ENCODE results near the gene CEPT1. TPM values are rescaled to one million over a fixed set of nuclear protein-coding genes. Genes with fewer than 3 reads are reported as not detected.

Gene CEPT1
- total and polyA plus RNA-seq, 2 donors = 20.4 to 87.7 TPM

DNA sequence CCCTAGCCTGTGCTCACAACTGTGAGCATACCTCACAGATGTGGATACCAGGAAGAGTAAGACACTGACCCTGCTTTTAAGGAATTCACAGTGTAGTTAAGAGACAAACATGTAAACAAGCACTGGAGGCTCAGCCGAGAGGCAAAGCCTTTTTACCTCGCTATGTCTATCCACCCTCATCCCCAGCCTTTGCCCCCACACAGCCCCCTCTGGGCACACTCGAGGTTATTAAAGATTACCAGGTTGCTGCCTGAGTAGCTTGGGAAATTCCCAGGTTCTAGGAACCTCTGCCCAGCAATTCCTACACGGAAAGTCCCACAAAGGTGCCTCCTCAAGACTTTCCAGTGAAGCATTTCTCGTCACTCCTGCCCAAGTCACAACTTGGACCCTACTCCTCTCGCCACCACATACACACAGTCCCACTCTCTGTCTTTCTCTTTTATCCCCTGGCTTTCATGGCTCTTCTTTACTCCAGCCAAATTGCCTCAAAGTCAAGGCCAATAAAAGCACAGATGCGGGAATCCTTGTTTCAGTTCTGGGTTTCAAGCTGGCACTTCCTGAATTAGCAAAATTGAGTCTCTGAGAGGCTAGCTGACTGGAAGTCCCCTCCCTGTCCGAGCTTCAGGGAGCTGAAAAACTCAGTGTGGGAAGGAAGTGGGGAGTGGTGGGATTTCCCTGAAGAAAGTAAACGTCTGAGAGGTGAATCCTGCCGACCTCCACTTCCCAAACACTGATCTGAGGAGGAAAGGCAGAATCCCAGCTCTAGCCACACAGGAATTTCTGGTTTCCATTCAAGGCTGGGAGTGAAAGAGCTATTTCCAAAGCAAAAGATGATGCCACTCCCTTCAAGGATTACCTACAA lies 52.9 kb downstream of the CEPT1 start:
- Histone ChIP-seq H3K4me3 (ENCODE audit: low read depth, low read length) (no peak overlapping the region), H3K36me3 (ENCODE audit: insufficient read depth) (no peaks in the 10 kb centered on the region), H3K4me1 (ENCODE audit: insufficient read depth) (peaks cover 3% of the 10 kb centered on the region), H3K27ac (ENCODE audit: low read depth) (peak overlapping the region; percentile 74)
- DNase-seq (ENCODE audit: extremely low spot score) = no peak
- 40% methylated on average over 10 of the region's 10 CpGs for WGBS

DNA sequence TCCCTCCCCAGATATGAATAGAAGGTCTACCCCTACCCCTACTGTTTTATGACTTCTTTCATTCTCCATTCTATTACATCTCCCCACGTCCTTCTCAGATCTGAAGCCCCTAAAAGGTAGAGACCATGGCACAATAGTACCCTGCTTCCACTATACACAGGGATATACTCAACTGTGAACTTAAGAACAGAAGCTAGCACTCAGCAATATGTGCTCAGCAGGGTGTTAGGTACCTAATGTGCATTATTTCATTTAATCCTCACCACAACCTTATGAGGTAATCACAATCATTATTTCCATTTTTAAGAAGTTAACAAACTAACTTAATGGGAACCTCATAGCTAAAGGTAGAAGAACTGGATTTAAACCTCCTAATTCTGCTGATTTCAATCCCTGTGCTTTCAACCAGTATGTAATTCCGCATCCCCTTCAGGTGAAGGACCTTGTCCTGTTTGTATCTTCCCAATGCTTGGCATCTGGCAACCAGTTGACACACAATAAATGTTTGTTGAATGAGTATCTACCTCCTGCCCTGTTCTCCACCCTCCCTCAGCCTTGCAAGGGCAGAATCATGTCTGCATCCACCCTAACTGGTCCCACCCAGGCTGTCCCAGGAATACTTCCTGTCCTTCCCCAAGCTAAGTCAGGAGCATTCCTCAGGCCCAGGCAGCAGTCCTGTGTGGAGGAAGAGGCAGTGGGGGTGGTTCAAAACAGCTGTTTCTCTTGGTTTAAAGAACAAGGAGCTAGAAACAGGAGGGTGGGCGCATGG lies 53.9 kb downstream of the CEPT1 start:
- Histone ChIP-seq H3K4me3 (ENCODE audit: low read depth, low read length) (no peak overlapping the region), H3K4me1 (ENCODE audit: insufficient read depth) (peaks cover 3% of the 10 kb centered on the region), H3K27ac (ENCODE audit: low read depth) (no peak overlapping the region), H3K36me3 (ENCODE audit: insufficient read depth) (no peaks in the 10 kb centered on the region)
- 91% methylated on average over 3 of the region's 3 CpGs for WGBS
- no peak for DNase-seq (ENCODE audit: extremely low spot score)

- 73% methylated on average over 4 of the region's 4 CpGs for WGBS
- DNase-seq (ENCODE audit: extremely low spot score) = no peak
- Histone ChIP-seq H3K27ac (ENCODE audit: low read depth) (no peak overlapping the region), H3K4me1 (ENCODE audit: insufficient read depth) (peaks cover 3% of the 10 kb centered on the region), H3K36me3 (ENCODE audit: insufficient read depth) (no peaks in the 10 kb centered on the region), H3K4me3 (ENCODE audit: low read depth, low read length) (no peak overlapping the region)
Measured at GRCh38 chr1:111195002-111195684, 55.1 kb downstream of the CEPT1 start.

GRCh38 chr1:111196213-111196612 lies 56.2 kb downstream of the CEPT1 start:
- WGBS = 82% methylated on average over 2 of the region's 2 CpGs
- H3K4me3 ChIP-seq (ENCODE audit: low read depth, low read length) = no peak overlapping the region
- no peak overlapping the region for H3K27ac ChIP-seq (ENCODE audit: low read depth)
- DNase-seq (ENCODE audit: extremely low spot score) = no peak
- H3K36me3 ChIP-seq (ENCODE audit: insufficient read depth) = no peaks in the 10 kb centered on the region
- no peaks in the 10 kb centered on the region for H3K4me1 ChIP-seq (ENCODE audit: insufficient read depth)

- Histone ChIP-seq H3K27ac (ENCODE audit: low read depth) (no peak overlapping the region), H3K36me3 (ENCODE audit: insufficient read depth) (no peaks in the 10 kb centered on the region), H3K4me1 (ENCODE audit: insufficient read depth) (no peaks in the 10 kb centered on the region), H3K4me3 (ENCODE audit: low read depth, low read length) (no peak overlapping the region)
- 61% methylated on average over 6 of the region's 6 CpGs for WGBS
- no peak for DNase-seq (ENCODE audit: extremely low spot score)
Measured at GRCh38 chr1:111197598-111198284, 57.7 kb downstream of the CEPT1 start.

GRCh38 chr1:111198836-111199235 lies 58.8 kb downstream of the CEPT1 start:
- DNase-seq (ENCODE audit: extremely low spot score) = no peak
- peak overlapping the region; percentile 31 for H3K4me3 ChIP-seq (ENCODE audit: low read depth, low read length)
- H3K27ac ChIP-seq (ENCODE audit: low read depth) = peak overlapping the region; percentile 55

DNA sequence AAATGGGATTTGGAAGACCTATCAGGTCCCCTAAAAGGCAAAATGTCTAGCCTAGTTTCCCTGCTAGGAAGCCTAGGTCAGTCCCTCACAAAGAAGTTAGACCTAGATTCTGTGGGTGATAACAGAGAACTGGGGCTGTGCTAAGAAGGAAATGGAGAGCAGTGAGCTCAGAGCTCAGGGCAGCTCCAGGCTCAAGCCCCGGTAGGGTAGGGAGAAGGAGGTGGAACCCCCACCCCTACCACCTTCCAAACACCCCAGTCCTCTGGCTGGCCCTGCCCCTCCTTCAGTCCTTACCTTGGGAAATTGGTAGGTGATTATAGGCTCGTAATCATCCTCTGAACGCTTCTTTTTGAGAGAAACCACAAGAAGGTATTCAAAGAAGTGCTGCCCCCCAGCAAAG lies 59.3 kb downstream of the CEPT1 start:
- WGBS = 80% methylated on average over 3 of the region's 3 CpGs
- no peaks in the 10 kb centered on the region for H3K4me1 ChIP-seq (ENCODE audit: insufficient read depth)
- H3K27ac ChIP-seq (ENCODE audit: low read depth) = peak overlapping the region; percentile 65
- no peaks in the 10 kb centered on the region for H3K36me3 ChIP-seq (ENCODE audit: insufficient read depth)
- DNase-seq (ENCODE audit: extremely low spot score) = no peak
- peak overlapping the region; percentile 31 for H3K4me3 ChIP-seq (ENCODE audit: low read depth, low read length)

More at GRCh38 chr1:111198836-111199235, 58.8 kb downstream of the CEPT1 start:
- WGBS = 90% methylated on average over 5 of the region's 5 CpGs
- Histone ChIP-seq H3K36me3 (ENCODE audit: insufficient read depth) (no peaks in the 10 kb centered on the region), H3K4me1 (ENCODE audit: insufficient read depth) (no peaks in the 10 kb centered on the region)

GRCh38 chr1:111199881-111200801 lies 60.1 kb downstream of the CEPT1 start, which contains the start of gene DENND2D:
Gene DENND2D (minus strand): TSS chr1:111200646. CDS start chr1:111200459, 187 bp downstream.
- Histone ChIP-seq H3K4me3 (ENCODE audit: low read depth, low read length) (peak within 1 kb of the TSS; percentile 31), H3K36me3 (ENCODE audit: insufficient read depth) (no peaks in the 10 kb centered on the region), H3K27ac (ENCODE audit: low read depth) (peak within 1 kb of the TSS; percentile 73), H3K4me1 (ENCODE audit: insufficient read depth) (no peaks in the 10 kb centered on the region)
- 78% methylated on average over 17 of the region's 17 CpGs for WGBS
- no peak for DNase-seq (ENCODE audit: extremely low spot score)

- H3K4me1 ChIP-seq (ENCODE audit: insufficient read depth) = no peaks in the 10 kb centered on the region
- H3K4me3 ChIP-seq (ENCODE audit: low read depth, low read length) = no peak overlapping the region
- H3K27ac ChIP-seq (ENCODE audit: low read depth) = peak overlapping the region; percentile 65
- 75% methylated on average over 3 of the region's 3 CpGs for WGBS
- DNase-seq (ENCODE audit: extremely low spot score) = no peak
- no peaks in the 10 kb centered on the region for H3K36me3 ChIP-seq (ENCODE audit: insufficient read depth)
Measured at GRCh38 chr1:111200802-111201161, 60.8 kb downstream of the CEPT1 start.

DNA sequence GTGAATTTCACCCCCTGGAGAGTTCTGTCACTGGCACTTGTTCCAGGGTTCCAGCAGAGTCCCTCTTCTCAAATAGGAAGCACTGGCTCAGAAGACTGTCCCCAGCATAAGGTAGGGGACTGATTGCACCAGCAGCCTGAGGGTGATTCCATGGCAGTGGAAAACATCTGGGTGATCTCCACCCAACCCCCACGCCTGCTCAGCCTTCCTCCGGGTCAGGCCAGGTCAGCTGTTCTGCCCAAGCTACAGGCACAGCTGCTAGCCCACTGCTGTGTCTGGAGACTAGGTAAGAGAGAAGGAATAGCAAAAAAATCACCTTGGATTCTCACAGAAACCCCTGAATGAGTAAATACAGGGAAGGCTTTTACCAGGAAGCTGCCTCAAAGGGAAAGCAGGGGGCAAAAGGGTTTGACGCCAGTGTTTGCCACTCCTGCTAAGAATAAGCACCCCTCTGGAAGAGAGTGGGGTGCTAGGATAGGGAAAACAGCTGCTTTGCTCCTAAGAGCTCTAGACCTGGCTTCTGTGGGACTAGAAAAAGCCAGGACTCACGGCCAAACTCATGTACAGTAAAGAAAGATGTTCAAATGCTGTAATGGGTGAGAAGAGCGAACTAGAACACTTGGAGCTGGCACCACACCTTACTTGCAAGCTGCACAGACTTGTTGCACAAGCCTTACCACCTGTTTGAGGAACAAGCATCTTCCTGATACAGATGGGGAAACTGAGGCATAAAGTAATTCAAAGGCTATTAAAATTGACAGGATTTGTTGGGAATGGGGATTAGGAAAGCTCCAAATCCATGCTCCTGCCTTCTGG lies 61.5 kb downstream of the CEPT1 start:
- WGBS = 60% methylated on average over 5 of the region's 5 CpGs
- peak overlapping the region; percentile 73 for H3K27ac ChIP-seq (ENCODE audit: low read depth)
- H3K36me3 ChIP-seq (ENCODE audit: insufficient read depth) = no peaks in the 10 kb centered on the region
- no peaks in the 10 kb centered on the region for H3K4me1 ChIP-seq (ENCODE audit: insufficient read depth)
- H3K4me3 ChIP-seq (ENCODE audit: low read depth, low read length) = no peak overlapping the region
- DNase-seq (ENCODE audit: extremely low spot score) = no peak

DNA sequence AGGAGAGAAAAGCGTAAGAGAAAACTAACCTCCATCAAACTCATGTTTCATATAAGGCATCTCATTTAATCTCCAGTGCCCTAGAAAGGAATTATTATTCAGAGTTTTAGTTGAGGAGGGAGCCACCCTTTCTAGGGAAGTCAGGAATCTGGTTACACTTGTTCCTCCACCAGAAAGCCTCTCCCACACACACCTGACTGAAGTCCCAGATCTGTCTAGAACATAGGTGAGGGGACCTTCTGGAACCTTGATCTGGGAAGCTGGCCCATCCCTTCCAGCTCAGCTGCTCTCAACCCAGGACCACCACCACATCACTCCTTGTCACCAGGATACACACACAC lies 62.3 kb downstream of the CEPT1 start:
- peak overlapping the region; percentile 81 for H3K27ac ChIP-seq (ENCODE audit: low read depth)
- H3K4me3 ChIP-seq (ENCODE audit: low read depth, low read length) = no peak overlapping the region
- H3K36me3 ChIP-seq (ENCODE audit: insufficient read depth) = no peaks in the 10 kb centered on the region
- WGBS = 95% methylated on average over 1 of the region's 1 CpG
- DNase-seq (ENCODE audit: extremely low spot score) = no peak
- no peaks in the 10 kb centered on the region for H3K4me1 ChIP-seq (ENCODE audit: insufficient read depth)

All from urinary bladder (tissue), 4 donors.